ENCODE results near the gene REN. TPM values are rescaled to one million over a fixed set of nuclear protein-coding genes. Genes with fewer than 3 reads are reported as not detected.

REN gene
- total and polyA plus RNA-seq, 2 experiments from 2014 or later: not detected

DNA sequence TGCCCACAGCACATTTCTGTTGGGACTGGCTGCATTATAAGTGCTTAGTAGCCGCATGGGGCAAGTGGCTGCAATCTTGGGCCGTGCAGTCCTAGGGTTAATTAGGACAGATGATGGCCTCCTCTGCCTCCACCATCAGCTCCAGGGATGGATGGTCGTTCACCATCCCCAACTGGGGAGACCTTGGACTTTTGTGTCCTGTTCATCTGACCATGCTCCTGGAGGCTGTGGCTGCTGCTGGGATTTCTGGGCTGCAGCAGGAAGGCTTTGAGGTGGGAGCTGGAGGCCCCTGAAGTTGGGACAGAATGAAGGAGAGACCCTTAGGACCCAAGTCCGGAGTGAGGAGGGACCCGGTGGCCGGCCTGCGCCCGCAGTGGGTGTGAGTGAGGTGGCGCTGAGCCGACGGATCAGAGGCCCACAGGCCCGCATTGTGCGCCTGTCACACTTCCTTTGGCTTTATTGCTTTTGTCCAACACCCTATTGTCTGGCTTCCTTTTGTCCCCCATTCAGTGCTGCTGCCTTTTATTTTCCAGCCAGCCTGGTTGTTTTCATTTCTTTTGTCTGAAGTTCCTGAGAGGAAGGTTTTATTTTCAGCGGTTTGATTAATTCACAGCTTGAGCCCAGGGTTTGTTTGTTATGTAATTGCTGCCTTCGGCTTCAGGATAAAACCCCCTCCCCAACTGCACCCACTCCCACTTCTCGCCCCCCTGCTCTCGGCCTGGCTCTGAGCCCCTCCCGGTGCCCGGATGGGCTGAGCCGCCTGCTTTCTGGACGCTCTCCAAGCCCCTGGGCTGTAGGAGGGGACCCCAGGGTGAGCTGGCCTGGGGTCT is 57.6 kb downstream of the REN start (continued):
- TF ChIP-seq ZNF462 (CRISPR knock-in tag; IDR thresholded peaks at IDR 0.05) (peak; percentile 74; the same call in 1 of the 2 replicates), EZH2phosphoT487 (IDR thresholded peaks at IDR 0.05; ENCODE audit: unreplicated experiment) (no peak), CREB1 (CRISPR knock-in tag; IDR thresholded peaks at IDR 0.05; ENCODE audit: low read depth) (0 out of 2 replicates have a peak, but pooled peaks have one; percentile 10), EZH2 (IDR thresholded peaks at IDR 0.05; ENCODE audit: low read depth, unreplicated experiment) (no peak)

DNA sequence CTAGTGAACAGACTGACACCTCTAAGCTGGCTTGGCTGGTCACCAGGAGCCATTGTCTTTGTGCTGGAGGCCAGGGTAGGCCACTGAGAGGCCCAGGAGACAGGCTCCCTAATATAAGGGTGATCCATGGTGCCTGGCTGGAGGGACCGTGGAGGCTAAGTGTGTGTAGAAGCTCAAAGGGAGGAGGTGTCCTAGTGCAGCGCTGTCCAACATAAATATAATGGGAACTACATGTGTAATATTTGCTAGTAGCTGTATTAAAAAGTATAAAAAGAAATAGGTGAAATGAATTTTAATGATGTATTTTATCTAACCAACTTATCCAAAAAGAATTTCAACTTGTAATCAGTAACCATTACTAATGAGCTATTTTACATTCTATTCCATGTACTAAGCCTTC is 58.2 kb downstream of the REN start:
- H3F3A ChIP-seq (replicated peaks; ENCODE audit: low read depth): 0 out of 2 replicates have a peak, but pooled peaks cover 5% of the 10 kb centered on the region
- H3K4me3 Mint-ChIP-seq: peak overlapping the region; percentile 62; the same call in 1 of the 3 replicates
- no peak for ATAC-seq
- no peaks in the 10 kb centered on the region for H3K9me2 ChIP-seq (ENCODE audit: insufficient read depth)
- H3K27ac ChIP-seq (ENCODE audit: low read depth): peak overlapping the region; percentile 78
- H2AFZ ChIP-seq: no peak overlapping the region
- peak overlapping the region; percentile 65; the same call in 1 of the 2 replicates for H3K27ac Mint-ChIP-seq
- peaks cover 20% of the 10 kb centered on the region for H3K27me3 Mint-ChIP-seq (ENCODE audit: insufficient read depth, low read depth, poor library complexity)
- H4K20me1 ChIP-seq (replicated peaks; ENCODE audit: insufficient read depth): peaks cover 22% of the 10 kb centered on the region
- H3K4me3 ChIP-seq: peak overlapping the region; percentile 40
- peaks cover 6% of the 10 kb centered on the region; the same call in 1 of the 3 replicates for H3K36me3 Mint-ChIP-seq (ENCODE audit: low read depth)
- H3K4me1 ChIP-seq (ENCODE audit: insufficient read depth): peaks cover 82% of the 10 kb centered on the region
- no peaks in the 10 kb centered on the region for H3K9me3 Mint-ChIP-seq
- H3K4me2 ChIP-seq: peak overlapping the region; percentile 69
- H3K4me1 Mint-ChIP-seq: peaks cover 73% of the 10 kb centered on the region
- peaks cover 93% of the 10 kb centered on the region for H3K79me2 ChIP-seq (replicated peaks; ENCODE audit: insufficient read depth)
- no peaks in the 10 kb centered on the region for H3K27me3 ChIP-seq (ENCODE audit: insufficient read depth)
- H3K36me3 ChIP-seq (ENCODE audit: insufficient read depth): no peaks in the 10 kb centered on the region
- DNase-seq (ENCODE audit: low spot score): no peak
- TF ChIP-seq, protein P1, sequence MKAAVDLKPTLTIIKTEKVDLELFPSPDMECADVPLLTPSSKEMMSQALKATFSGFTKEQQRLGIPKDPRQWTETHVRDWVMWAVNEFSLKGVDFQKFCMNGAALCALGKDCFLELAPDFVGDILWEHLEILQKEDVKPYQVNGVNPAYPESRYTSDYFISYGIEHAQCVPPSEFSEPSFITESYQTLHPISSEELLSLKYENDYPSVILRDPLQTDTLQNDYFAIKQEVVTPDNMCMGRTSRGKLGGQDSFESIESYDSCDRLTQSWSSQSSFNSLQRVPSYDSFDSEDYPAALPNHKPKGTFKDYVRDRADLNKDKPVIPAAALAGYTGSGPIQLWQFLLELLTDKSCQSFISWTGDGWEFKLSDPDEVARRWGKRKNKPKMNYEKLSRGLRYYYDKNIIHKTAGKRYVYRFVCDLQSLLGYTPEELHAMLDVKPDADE (IDR thresholded peaks at IDR 0.05): no peak
- TF ChIP-seq EZH2 (IDR thresholded peaks at IDR 0.05; ENCODE audit: low read depth, unreplicated experiment): no peak
- no peak for TF ChIP-seq CREB1 (CRISPR knock-in tag; IDR thresholded peaks at IDR 0.05; ENCODE audit: low read depth)
- no peak for TF ChIP-seq ZNF331 (CRISPR knock-in tag; IDR thresholded peaks at IDR 0.05; ENCODE audit: low read depth)
- TF ChIP-seq, protein P2, sequence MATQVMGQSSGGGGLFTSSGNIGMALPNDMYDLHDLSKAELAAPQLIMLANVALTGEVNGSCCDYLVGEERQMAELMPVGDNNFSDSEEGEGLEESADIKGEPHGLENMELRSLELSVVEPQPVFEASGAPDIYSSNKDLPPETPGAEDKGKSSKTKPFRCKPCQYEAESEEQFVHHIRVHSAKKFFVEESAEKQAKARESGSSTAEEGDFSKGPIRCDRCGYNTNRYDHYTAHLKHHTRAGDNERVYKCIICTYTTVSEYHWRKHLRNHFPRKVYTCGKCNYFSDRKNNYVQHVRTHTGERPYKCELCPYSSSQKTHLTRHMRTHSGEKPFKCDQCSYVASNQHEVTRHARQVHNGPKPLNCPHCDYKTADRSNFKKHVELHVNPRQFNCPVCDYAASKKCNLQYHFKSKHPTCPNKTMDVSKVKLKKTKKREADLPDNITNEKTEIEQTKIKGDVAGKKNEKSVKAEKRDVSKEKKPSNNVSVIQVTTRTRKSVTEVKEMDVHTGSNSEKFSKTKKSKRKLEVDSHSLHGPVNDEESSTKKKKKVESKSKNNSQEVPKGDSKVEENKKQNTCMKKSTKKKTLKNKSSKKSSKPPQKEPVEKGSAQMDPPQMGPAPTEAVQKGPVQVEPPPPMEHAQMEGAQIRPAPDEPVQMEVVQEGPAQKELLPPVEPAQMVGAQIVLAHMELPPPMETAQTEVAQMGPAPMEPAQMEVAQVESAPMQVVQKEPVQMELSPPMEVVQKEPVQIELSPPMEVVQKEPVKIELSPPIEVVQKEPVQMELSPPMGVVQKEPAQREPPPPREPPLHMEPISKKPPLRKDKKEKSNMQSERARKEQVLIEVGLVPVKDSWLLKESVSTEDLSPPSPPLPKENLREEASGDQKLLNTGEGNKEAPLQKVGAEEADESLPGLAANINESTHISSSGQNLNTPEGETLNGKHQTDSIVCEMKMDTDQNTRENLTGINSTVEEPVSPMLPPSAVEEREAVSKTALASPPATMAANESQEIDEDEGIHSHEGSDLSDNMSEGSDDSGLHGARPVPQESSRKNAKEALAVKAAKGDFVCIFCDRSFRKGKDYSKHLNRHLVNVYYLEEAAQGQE (IDR thresholded peaks at IDR 0.05; ENCODE audit: unreplicated experiment): no peak

Measured in GM23338 (cell line).